Vein endothelial cell (primary cell): ENCODE measurements around the gene QSOX1. TPM values are rescaled to one million over a fixed set of nuclear protein-coding genes. Genes with fewer than 3 reads are reported as not detected.

Experiments
- total RNA-seq: library from RNA; depleted of rRNA; stranded (reverse); fragments of >200 nt; gene quantifications from 2 replicates; pipeline ENCODE4 v1.2.3, GENCODE V29; 2012

The QSOX1 gene, protein sequence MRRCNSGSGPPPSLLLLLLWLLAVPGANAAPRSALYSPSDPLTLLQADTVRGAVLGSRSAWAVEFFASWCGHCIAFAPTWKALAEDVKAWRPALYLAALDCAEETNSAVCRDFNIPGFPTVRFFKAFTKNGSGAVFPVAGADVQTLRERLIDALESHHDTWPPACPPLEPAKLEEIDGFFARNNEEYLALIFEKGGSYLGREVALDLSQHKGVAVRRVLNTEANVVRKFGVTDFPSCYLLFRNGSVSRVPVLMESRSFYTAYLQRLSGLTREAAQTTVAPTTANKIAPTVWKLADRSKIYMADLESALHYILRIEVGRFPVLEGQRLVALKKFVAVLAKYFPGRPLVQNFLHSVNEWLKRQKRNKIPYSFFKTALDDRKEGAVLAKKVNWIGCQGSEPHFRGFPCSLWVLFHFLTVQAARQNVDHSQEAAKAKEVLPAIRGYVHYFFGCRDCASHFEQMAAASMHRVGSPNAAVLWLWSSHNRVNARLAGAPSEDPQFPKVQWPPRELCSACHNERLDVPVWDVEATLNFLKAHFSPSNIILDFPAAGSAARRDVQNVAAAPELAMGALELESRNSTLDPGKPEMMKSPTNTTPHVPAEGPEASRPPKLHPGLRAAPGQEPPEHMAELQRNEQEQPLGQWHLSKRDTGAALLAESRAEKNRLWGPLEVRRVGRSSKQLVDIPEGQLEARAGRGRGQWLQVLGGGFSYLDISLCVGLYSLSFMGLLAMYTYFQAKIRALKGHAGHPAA
- total RNA-seq: 95.7 and 196 TPM in 2 replicates

DNA sequence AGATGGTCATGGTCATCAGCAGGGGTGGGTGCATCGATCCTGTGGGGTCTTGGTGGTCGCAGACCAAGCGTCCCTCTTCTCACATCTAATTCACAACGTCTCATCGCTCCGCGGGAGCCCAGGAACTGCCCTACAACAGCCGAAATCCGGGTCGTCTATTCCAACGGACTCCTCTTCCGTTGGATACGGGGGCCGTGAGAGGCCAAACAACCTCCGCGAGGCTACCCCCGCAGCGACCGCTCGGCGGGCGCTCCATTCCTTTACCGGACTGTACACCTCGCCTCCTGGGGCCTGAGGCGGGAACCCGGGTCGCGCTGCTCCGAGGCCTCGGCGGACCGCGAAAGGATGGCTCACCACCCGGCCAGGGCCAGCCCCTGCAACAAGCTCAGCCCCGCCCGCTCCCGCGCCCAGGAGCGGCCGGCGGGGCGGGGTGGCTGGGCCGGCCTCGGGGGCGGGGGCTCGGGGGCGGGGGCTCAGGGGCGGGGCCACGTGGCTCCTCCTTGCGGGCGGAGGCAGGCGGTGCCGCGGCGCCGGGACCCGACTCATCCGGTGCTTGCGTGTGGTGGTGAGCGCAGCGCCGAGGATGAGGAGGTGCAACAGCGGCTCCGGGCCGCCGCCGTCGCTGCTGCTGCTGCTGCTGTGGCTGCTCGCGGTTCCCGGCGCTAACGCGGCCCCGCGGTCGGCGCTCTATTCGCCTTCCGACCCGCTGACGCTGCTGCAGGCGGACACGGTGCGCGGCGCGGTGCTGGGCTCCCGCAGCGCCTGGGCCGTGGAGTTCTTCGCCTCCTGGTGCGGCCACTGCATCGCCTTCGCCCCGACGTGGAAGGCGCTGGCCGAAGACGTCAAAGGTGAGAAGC is at the start of gene QSOX1:
QSOX1 (plus strand) TSS at position 545 of the 857 bp plus-strand sequence; CDS start at position 584, 39 bp downstream.

DNA sequence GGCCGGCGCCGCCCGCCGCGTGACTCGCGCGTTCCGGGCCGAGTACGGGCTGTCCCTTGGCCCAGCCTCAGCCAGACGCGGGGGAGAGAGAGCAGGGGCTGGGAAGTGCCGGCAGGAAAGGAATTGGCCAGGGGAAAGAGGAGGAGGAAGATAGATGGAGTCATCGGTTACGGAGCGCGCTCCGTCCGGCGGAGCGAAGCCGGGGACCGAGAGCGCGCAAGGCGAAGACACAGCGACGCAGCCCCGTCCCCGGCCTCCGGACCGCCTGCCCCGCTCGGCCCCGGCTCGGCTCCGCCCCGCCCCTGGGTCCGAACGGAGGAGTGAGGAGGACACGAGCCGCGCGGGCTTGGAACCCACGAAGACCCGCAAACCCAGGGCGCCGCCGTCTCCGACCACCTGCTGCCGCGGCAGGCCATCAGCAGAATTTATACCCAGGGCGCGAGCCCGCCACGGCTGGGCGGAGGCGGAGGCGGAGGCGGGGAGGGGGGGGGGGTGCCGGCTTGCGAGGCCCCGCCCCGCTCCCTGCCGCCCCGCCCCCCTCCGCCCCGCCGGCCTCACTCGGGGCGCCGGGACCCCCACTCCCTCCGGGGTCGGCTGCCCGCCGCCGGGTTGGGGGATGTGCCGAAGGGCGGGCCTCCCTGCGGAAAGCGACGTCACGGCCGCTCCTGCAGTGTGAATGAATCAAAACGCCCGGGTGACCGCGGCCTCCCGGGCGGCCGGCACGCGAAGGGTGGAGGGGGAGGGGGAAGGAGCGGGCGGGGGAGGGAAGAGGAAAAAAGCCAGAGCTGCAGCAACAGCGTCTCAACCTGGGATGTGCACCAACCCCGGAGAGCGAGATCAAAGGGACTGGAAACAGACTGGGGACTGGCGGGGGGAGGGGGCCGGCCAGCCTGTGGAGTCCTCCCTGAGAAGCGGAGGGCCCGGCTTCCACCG is 75.1 kb downstream of the QSOX1 start, which contains the start of gene LHX4:
LHX4 (plus strand) TSS at position 782 of the 933 bp plus-strand sequence. CDS start 266 bp downstream, outside the sequence.

Other genes with a start within 250 kb of the QSOX1 start
- gene CEP350, start 200.1 kb upstream of the QSOX1 start, total RNA-seq: 42.5 and 54.8 TPM in 2 replicates
- gene LHX4, start 75.4 kb downstream of the QSOX1 start, total RNA-seq: under 0.01 TPM in 1 of 2 replicates, not detected in the other